IMR-90 (cell line): ENCODE measurements around the gene ISCA2. TPM values are rescaled to one million over a fixed set of nuclear protein-coding genes. Genes with fewer than 3 reads are reported as not detected.

Experiments used
- ATAC-seq: fragments of 200-7000 bp; cut with Tn5 transposase; 2 replicates; pipeline ENCODE4 v1.9.1; 2020; ENCODE audit warnings: low read depth, mild to moderate bottlenecking, moderate library complexity
- BruUV-seq: library from RNA; stranded (reverse); fragments of 400-500 nt; replicated peaks from 2 replicates; lab custom pipeline; 2021; lab: Mats Ljungman, UMichigan
- CTCF ChIA-PET: fragments of 300-600 bp; formaldehyde crosslinking; extraction: SDS; loops from one replicate; lab custom pipeline; 2021; ENCODE audit warnings: antibody characterized with exemption; lab: Yijun Ruan, JAX
- POLR2A ChIA-PET: fragments of 300-600 bp; sonication (Branson Sonifier 250); formaldehyde crosslinking; loops from one replicate; lab custom pipeline; 2022; ENCODE audit warnings: antibody characterized with exemption; ENCODE audit not compliant: unreplicated experiment; lab: Charles Lee
- DNase-seq: peaks from one replicate; pipeline ENCODE4 v3.0.0; 2013
- H2AFZ ChIP-seq: replicated peaks from 2 replicates; pipeline ENCODE3; 2013; ENCODE audit warnings: low read length, mild to moderate bottlenecking; ENCODE audit not compliant: poor library complexity
- H2AK5ac ChIP-seq: 2 replicates; pipeline ENCODE4 v1.6.1; 2013; ENCODE audit warnings: low read depth, low read length, inconsistent platforms
- H2AK9ac ChIP-seq: replicated peaks from 2 replicates; pipeline ENCODE3; 2013; ENCODE audit warnings: mild to moderate bottlenecking, low read depth, low read length, moderate library complexity; ENCODE audit not compliant: poor library complexity
- H2BK120ac ChIP-seq: 2 replicates; pipeline ENCODE4 v1.6.1; 2013; ENCODE audit warnings: low read depth, low read length, inconsistent platforms
- H2BK15ac ChIP-seq: 3 replicates; pipeline ENCODE4 v1.6.1; 2013; ENCODE audit warnings: low read depth, low read length, inconsistent platforms
- H2BK20ac ChIP-seq: 2 replicates; pipeline ENCODE4 v1.6.1; 2013; ENCODE audit warnings: low read depth, mild to moderate bottlenecking, inconsistent platforms, low read length, moderate library complexity
- H2BK5ac ChIP-seq: 2 replicates; pipeline ENCODE4 v1.6.1; 2013; ENCODE audit warnings: mild to moderate bottlenecking, low read depth, low read length, inconsistent platforms; ENCODE audit not compliant: poor library complexity, severe bottlenecking
- H3K14ac ChIP-seq: replicated peaks from 2 replicates; pipeline ENCODE4 v1.6.1; 2013; ENCODE audit warnings: low read depth, low read length, inconsistent platforms
- H3K18ac ChIP-seq: 2 replicates; pipeline ENCODE4 v1.6.1; 2013; ENCODE audit warnings: low read depth, low read length, control low read depth
- H3K23ac ChIP-seq: 2 replicates; pipeline ENCODE4 v1.6.1; 2013; ENCODE audit warnings: low read depth, low read length, inconsistent platforms
- H3K27ac ChIP-seq: 2 replicates; pipeline ENCODE4 v1.5.1; 2013; ENCODE audit warnings: mild to moderate bottlenecking, control low read depth, low read length; ENCODE audit not compliant: insufficient read depth
- H3K27me3 ChIP-seq: 2 replicates; pipeline ENCODE4 v1.6.1; 2013; ENCODE audit warnings: low read length; ENCODE audit not compliant: control insufficient read depth, insufficient read depth
- H3K36me3 ChIP-seq: 2 replicates; pipeline ENCODE4 v1.6.1; 2013; ENCODE audit warnings: low read length, mixed read lengths; ENCODE audit not compliant: control insufficient read depth, insufficient read depth
- H3K4ac ChIP-seq: 2 replicates; pipeline ENCODE4 v1.6.1; 2013; ENCODE audit warnings: low read depth, low read length, inconsistent platforms
- H3K4me1 ChIP-seq: 2 replicates; pipeline ENCODE4 v1.6.1; 2013; ENCODE audit warnings: low read length, mixed read lengths; ENCODE audit not compliant: control insufficient read depth, insufficient read depth
- H3K4me2 ChIP-seq: 2 replicates; pipeline ENCODE4 v1.6.1; 2013; ENCODE audit warnings: low read depth, mild to moderate bottlenecking, control low read depth, low read length, moderate library complexity
- H3K4me3 ChIP-seq: 2 replicates; pipeline ENCODE4 v1.5.1; 2013; ENCODE audit warnings: low read depth, mild to moderate bottlenecking, control low read depth, low read length, moderate library complexity; ENCODE audit not compliant: insufficient read depth
- H3K56ac ChIP-seq: 2 replicates; pipeline ENCODE4 v1.6.1; 2013; ENCODE audit warnings: low read length, inconsistent platforms; ENCODE audit not compliant: insufficient read depth; ENCODE audit errors: extremely low read depth
- H3K79me1 ChIP-seq, 2 experiments: 2 replicates each; pipeline ENCODE4 v1.6.1; 2013; ENCODE audit warnings: low read length in 2 of 2, inconsistent platforms in 1 of 2, low read depth in 1 of 2
- H3K9ac ChIP-seq: 2 replicates; pipeline ENCODE4 v1.6.1; 2013; ENCODE audit warnings: low read depth, low read length, control low read depth
- H3K9me1 ChIP-seq: 2 replicates; pipeline ENCODE4 v1.6.1; 2013; ENCODE audit warnings: low read length, inconsistent platforms; ENCODE audit not compliant: insufficient read depth
- H3K9me3 ChIP-seq: 2 replicates; pipeline ENCODE4 v1.6.1; 2013; ENCODE audit warnings: low read length; ENCODE audit not compliant: control insufficient read depth, insufficient read depth
- H4K20me1 ChIP-seq: 2 replicates; pipeline ENCODE4 v1.6.1; 2013; ENCODE audit warnings: low read length, inconsistent platforms; ENCODE audit not compliant: insufficient read depth
- H4K5ac ChIP-seq: 2 replicates; pipeline ENCODE4 v1.6.1; 2013; ENCODE audit warnings: mild to moderate bottlenecking, low read depth, low read length, control low read depth
- H4K8ac ChIP-seq, 2 experiments: 2 replicates each; pipeline ENCODE4 v1.6.1; 2013; ENCODE audit warnings: low read depth in 2 of 2, low read length in 2 of 2, control low read depth in 1 of 2, inconsistent platforms in 1 of 2
- H4K91ac ChIP-seq: 2 replicates; pipeline ENCODE4 v1.6.1; 2013; ENCODE audit warnings: low read depth, low read length, inconsistent platforms; ENCODE audit not compliant: insufficient read depth
- BHLHE40 ChIP-seq: fragments of 150-350 bp; IDR thresholded peaks from 2 replicates; pipeline ENCODE4 v1.6.1; 2016; ENCODE audit warnings: mild to moderate bottlenecking, low read depth, low read length
- CEBPB ChIP-seq: IDR thresholded peaks from 2 replicates; pipeline ENCODE4 v1.6.1; 2012; ENCODE audit warnings: low read depth, low read length, improper control_type of control experiment
- MAZ ChIP-seq: IDR thresholded peaks from 2 replicates; pipeline ENCODE4 v1.6.1; 2012; ENCODE audit warnings: low read depth, mild to moderate bottlenecking, low read length, improper control_type of control experiment, moderate library complexity, borderline replicate concordance
- RCOR1 ChIP-seq: IDR thresholded peaks from 2 replicates; pipeline ENCODE4 v1.6.1; 2012; ENCODE audit warnings: mild to moderate bottlenecking, low read length, improper control_type of control experiment; ENCODE audit not compliant: insufficient replicate concordance
- WGBS, 2 experiments: methylation state at CpG; one replicate each; pipeline versions ENCODE4 v1.1.5 to v1.1.7; 2013; ENCODE audit warnings: missing lambda C conversion rate in 2 of 2; ENCODE audit not compliant: insufficient read length in 1 of 2; ENCODE audit errors: extremely low coverage in 2 of 2; 5-methylcytosine and 5-hydroxymethylcytosine counted together
- dilution Hi-C: fragments of 300-500 bp; cut with HindIII; formaldehyde crosslinking; loops from one replicate; pipeline ENCODE4 v1.14.3; 2018; ENCODE audit warnings: low sequenced_read_pairs; ENCODE audit not compliant: unreplicated experiment
- in situ Hi-C: fragments of 300-500 bp; cut with MboI; formaldehyde crosslinking; loops from 3 replicates; pipeline ENCODE4 v1.14.3; 2019; ENCODE audit warnings: low sequenced_read_pairs, inconsistent platforms, mixed read lengths
- intact Hi-C: fragments of 100-400 bp; cut with micrococcal nuclease; formaldehyde crosslinking; loops from 2 replicates; pipeline ENCODE4 v1.10.0; 2022
- polyA plus RNA-seq, 3 experiments: library from polyadenylated mRNA; depleted of rRNA; stranded (reverse); fragments of >200 nt; gene quantifications; 2 replicates each; pipeline ENCODE4 v1.2.3, GENCODE V29; 2012; ENCODE audit warnings: low replicate concordance in 1 of 3
- total RNA-seq: library from RNA; depleted of rRNA; stranded (reverse); fragments of >200 nt; gene quantifications from 2 replicates; pipeline ENCODE4 v1.2.3, GENCODE V29; 2012
- TF ChIP-seq, protein P1 (sequence below): conservative IDR thresholded peaks from 2 replicates; pipeline ENCODE4 v1.5.1; 2012; ENCODE audit warnings: mild to moderate bottlenecking, low read depth, low read length, improper control_type of control experiment

ISCA2 gene
- total and polyA plus RNA-seq, 2 of the 4 experiments (the other 2 are of a cell fraction) = 5.4 to 25.7 TPM

DNA sequence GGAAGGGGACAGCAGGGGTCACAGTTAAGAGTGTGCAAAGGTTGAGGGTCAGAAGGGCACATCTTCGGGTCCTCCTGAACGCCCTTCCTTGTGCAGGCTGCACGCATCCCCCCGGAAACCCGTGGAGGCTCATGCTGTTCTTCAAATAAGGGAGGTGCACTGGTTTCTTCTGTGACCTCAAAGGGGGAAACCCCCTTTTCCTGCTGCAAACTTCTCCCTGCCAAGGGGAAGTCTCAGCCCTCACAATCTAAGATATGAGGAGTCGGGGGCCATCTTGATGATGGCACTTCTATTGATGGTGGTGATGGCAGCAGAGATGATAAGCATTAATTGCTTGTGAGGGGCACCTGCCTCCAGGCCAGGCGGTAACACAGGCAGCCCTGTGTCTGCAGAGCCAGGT is 40.0 kb downstream of the ISCA2 start:
- peaks cover 5% of the 10 kb centered on the region for H3K9me1 ChIP-seq
- H3K9ac ChIP-seq = no peak overlapping the region
- intact Hi-C loops (no loop called here), in situ Hi-C loops (no loop called here), dilution Hi-C loops (no loop called here)
- H2AFZ ChIP-seq = no peak overlapping the region
- no peaks in the 10 kb centered on the region; the same call in 1 of the 2 replicates for H3K36me3 ChIP-seq
- no peak overlapping the region for H3K4me3 ChIP-seq
- no peak overlapping the region for H3K27ac ChIP-seq
- no peak overlapping the region for H2BK120ac ChIP-seq
- DNase-seq = no peak
- no peak overlapping the region for H2AK9ac ChIP-seq
- POLR2A ChIA-PET = no interaction called here
- peaks cover 3% of the 10 kb centered on the region for H3K4me1 ChIP-seq
- H3K56ac ChIP-seq = no peak overlapping the region
- H3K18ac ChIP-seq = no peak overlapping the region
- H3K23ac ChIP-seq = no peak overlapping the region
- H2BK15ac ChIP-seq = no peak overlapping the region
- 100% methylated on average over 1 of the region's 7 CpGs; no CpG with 5 or more reads in 1 of the 2 experiments for WGBS, 2 experiments
- no peak overlapping the region for H3K14ac ChIP-seq
- H3K27me3 ChIP-seq = no peaks in the 10 kb centered on the region
- peaks cover 0 to 4% of the 10 kb centered on the region in 2 experiments; a peak in 1 of 4 replicates for H3K79me1 ChIP-seq
- no peak overlapping the region for H4K8ac ChIP-seq
- H4K91ac ChIP-seq = no peak overlapping the region
- H4K5ac ChIP-seq = no peak overlapping the region
- H2BK20ac ChIP-seq = no peak overlapping the region
- H3K4me2 ChIP-seq = no peak overlapping the region
- H4K20me1 ChIP-seq = no peaks in the 10 kb centered on the region
- no peak overlapping the region; the same call in 1 of the 2 replicates for H3K4ac ChIP-seq
- no peak overlapping the region for H2AK5ac ChIP-seq
- no TSS peak for BruUV-seq
- no peak for ATAC-seq
- TF ChIP-seq BHLHE40 = no peak
- TF ChIP-seq, protein P1, sequence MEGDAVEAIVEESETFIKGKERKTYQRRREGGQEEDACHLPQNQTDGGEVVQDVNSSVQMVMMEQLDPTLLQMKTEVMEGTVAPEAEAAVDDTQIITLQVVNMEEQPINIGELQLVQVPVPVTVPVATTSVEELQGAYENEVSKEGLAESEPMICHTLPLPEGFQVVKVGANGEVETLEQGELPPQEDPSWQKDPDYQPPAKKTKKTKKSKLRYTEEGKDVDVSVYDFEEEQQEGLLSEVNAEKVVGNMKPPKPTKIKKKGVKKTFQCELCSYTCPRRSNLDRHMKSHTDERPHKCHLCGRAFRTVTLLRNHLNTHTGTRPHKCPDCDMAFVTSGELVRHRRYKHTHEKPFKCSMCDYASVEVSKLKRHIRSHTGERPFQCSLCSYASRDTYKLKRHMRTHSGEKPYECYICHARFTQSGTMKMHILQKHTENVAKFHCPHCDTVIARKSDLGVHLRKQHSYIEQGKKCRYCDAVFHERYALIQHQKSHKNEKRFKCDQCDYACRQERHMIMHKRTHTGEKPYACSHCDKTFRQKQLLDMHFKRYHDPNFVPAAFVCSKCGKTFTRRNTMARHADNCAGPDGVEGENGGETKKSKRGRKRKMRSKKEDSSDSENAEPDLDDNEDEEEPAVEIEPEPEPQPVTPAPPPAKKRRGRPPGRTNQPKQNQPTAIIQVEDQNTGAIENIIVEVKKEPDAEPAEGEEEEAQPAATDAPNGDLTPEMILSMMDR = no peak
- no peak for TF ChIP-seq MAZ
- TF ChIP-seq RCOR1 = no peak
- no peak for TF ChIP-seq CEBPB
- no peaks in the 10 kb centered on the region for H3K9me3 ChIP-seq
- H2BK5ac ChIP-seq = no peak overlapping the region
- CTCF ChIA-PET = no interaction called here
